Epithelial cell of proximal tubule (primary cell): ENCODE measurements around the gene SYNJ2. TPM values are rescaled to one million over a fixed set of nuclear protein-coding genes. Genes with fewer than 3 reads are reported as not detected.

ENCODE experiments used
- DNase-seq: peaks from one replicate; pipeline ENCODE4 v3.0.0-alpha.2; 2011; ENCODE audit warnings: low read depth
- H3K4me3 ChIP-seq: 2 replicates; pipeline ENCODE4 v1.5.1; 2011; ENCODE audit warnings: low read depth, mild to moderate bottlenecking, low read length
- total RNA-seq: library from RNA; depleted of rRNA; stranded (reverse); fragments of >200 nt; gene quantifications from 2 replicates; pipeline ENCODE4 v1.2.3, GENCODE V29; 2015
- TF ChIP-seq, protein P1 (sequence below): conservative IDR thresholded peaks from 2 replicates; pipeline ENCODE4 v1.5.1; 2012; ENCODE audit warnings: low read depth, mild to moderate bottlenecking, low read length

The SYNJ2 gene
- total RNA-seq, 1 donor from 2014 or later: 19.1 TPM

GRCh38 chr6:158031381-158032353, 50.0 kb downstream of the SYNJ2 start:
- TF ChIP-seq, protein P1, sequence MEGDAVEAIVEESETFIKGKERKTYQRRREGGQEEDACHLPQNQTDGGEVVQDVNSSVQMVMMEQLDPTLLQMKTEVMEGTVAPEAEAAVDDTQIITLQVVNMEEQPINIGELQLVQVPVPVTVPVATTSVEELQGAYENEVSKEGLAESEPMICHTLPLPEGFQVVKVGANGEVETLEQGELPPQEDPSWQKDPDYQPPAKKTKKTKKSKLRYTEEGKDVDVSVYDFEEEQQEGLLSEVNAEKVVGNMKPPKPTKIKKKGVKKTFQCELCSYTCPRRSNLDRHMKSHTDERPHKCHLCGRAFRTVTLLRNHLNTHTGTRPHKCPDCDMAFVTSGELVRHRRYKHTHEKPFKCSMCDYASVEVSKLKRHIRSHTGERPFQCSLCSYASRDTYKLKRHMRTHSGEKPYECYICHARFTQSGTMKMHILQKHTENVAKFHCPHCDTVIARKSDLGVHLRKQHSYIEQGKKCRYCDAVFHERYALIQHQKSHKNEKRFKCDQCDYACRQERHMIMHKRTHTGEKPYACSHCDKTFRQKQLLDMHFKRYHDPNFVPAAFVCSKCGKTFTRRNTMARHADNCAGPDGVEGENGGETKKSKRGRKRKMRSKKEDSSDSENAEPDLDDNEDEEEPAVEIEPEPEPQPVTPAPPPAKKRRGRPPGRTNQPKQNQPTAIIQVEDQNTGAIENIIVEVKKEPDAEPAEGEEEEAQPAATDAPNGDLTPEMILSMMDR: no peak
- no peak for DNase-seq
- no peak overlapping the region for H3K4me3 ChIP-seq

DNA sequence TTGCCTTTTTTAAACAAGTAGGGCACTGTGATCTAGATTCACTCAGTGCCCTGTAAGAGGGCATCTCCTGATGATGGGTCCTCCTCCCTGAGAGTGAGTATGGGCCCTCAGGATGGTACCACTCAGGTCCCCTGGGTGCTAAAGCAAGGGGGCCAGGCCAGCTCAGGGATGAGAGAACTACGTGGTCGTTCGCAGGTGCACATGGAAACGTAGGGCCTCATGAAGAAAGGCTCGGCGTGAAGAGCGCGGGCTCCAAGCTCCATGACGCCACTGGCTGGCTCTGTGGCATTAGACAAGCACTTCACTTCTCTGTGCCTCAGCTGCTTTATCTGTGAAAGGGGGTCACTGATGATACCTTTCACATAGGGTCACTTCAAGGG, 50.7 kb downstream of the SYNJ2 start:
- TF ChIP-seq, protein P1: no peak

GRCh38 chr6:158033077-158033750, 51.6 kb downstream of the SYNJ2 start:
- H3K4me3 ChIP-seq: no peak overlapping the region
- no peak for DNase-seq
- TF ChIP-seq, protein P1: no peak

More for the DNA sequence above, 50.7 kb downstream of the SYNJ2 start:
- DNase-seq: no peak
- no peak overlapping the region for H3K4me3 ChIP-seq

DNA sequence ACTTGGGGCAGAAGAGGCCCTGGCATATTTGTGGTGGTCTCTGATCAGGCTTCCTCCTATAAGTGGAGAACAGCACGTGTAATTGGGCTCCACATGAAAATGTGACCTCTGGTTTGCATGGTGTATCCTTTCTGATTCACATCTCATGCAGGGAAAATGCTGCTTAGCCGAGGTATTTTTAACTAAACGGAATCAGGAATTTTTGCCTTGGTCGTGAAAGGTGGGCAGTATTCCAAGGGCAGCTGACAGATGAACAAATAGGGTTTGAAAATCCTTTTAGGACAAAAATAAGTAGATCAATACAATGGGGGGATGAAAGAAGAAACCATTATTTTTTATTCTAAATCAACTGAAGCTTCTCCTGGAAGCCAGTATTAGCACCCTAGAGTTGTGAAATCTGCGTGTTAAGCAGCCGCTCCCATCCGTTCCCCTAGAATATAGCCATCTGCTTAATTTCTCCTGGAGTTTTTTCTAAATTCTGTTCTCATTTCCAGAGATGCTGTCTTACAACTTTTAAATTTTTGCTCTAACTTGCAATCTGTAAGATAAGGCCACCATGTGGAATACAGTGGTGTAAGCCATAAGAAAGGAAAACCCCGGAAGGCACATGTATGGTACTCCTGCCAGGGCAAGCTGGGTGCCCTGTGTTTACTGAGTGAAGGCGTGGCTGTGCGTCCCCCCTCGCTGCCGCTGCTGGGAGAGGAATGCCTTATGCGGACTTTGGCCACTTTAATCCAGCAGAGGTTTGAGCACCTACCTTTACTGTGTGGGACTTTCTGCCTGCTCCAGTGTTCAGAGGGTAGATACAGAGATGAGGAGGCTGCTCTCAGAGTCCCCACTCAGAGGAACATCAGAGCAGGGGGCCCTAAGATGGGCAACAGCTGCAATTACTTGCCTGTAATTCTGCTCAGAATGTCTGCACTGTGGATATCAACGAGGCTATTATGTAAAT, 52.4 kb downstream of the SYNJ2 start:
- TF ChIP-seq, protein P1: no peak
- no peak for DNase-seq
- H3K4me3 ChIP-seq: no peak overlapping the region

DNA sequence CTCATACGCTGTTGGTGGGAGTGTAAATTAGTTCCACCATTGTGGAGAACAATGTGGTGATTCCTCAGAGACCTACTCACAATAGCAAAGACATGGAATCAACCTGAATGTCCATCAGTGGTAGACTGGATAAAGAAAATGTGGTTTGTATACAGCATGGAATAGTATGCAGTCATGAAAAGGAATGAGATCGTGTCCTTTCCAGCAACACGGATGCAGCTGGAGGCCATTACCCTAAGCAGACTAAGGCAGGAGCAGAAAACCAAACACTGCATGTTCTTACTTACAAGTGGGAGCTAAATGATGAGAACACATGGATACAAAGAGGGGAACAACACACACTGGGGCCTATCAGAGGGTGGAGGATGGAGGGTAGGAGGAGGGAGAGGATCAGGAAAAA, 54.6 kb downstream of the SYNJ2 start:
- H3K4me3 ChIP-seq: no peak overlapping the region
- TF ChIP-seq, protein P1: no peak
- DNase-seq: no peak

- TF ChIP-seq, protein P1: no peak
- no peak overlapping the region for H3K4me3 ChIP-seq
- DNase-seq: no peak
These were observed 55.4 kb downstream of the SYNJ2 start for GRCh38 chr6:158037021-158037420.
